ENCODE measurements around the gene TCF25.

GRCh38 chr16:89890200-89890599 lies 16.8 kb downstream of the TCF25 start:
- TF ChIP-seq EZH2 (IDR thresholded peaks at IDR 0.05; ENCODE audit: insufficient read depth, low read length) (no peak), CTCF (IDR thresholded peaks at IDR 0.05; ENCODE audit: insufficient read depth, low read depth, low read length) (no peak)

Data from astrocyte (in vitro differentiated cells and primary cell).